Astrocyte (in vitro differentiated cells and primary cell): ENCODE measurements around the gene HSF5. TPM values are rescaled to one million over a fixed set of nuclear protein-coding genes. Genes with fewer than 3 reads are reported as not detected.
"Not testable (repeated sequence)": the region's sequence is repeated elsewhere in the genome, so short reads cannot be mapped to it uniquely, and the experiment has no call there.

Source experiments
- DNase-seq: peaks from one replicate; pipeline ENCODE4 v3.0.0-alpha.2; 2010; ENCODE audit warnings: low read depth
- FAIRE-seq: peaks from 2 replicates; lab custom pipeline; 2011; peaks lifted over from hg19 to GRCh38; lab: Jason Lieb, UNC
- H2AFZ ChIP-seq: 2 replicates; pipeline ENCODE4 v1.6.0; 2012; ENCODE audit warnings: low read depth, low read length, inconsistent platforms
- H3K27ac ChIP-seq: 2 replicates; pipeline ENCODE4 v1.5.1; 2011; ENCODE audit warnings: low read depth, low read length, inconsistent platforms
- H3K27me3 ChIP-seq: 2 replicates; pipeline ENCODE4 v1.6.0; 2011; ENCODE audit warnings: low read length, inconsistent platforms; ENCODE audit not compliant: insufficient read depth
- H3K36me3 ChIP-seq: 2 replicates; pipeline ENCODE4 v1.5.1; 2011; ENCODE audit warnings: low read length, inconsistent platforms; ENCODE audit not compliant: insufficient read depth
- H3K4me1 ChIP-seq: 2 replicates; pipeline ENCODE4 v1.5.1; 2011; ENCODE audit warnings: low read length, inconsistent platforms; ENCODE audit not compliant: insufficient read depth
- H3K4me2 ChIP-seq: 2 replicates; pipeline ENCODE4 v1.6.0; 2012; ENCODE audit warnings: low read length, inconsistent platforms
- H3K4me3 ChIP-seq: 2 replicates; pipeline ENCODE4 v1.5.1; 2011; ENCODE audit warnings: low read depth, mild to moderate bottlenecking, low read length, inconsistent platforms; ENCODE audit not compliant: insufficient read depth
- H3K79me2 ChIP-seq: 2 replicates; pipeline ENCODE4 v1.6.0; 2012; ENCODE audit warnings: mild to moderate bottlenecking, low read length, inconsistent platforms; ENCODE audit not compliant: insufficient read depth
- H3K9ac ChIP-seq: 2 replicates; pipeline ENCODE4 v1.6.0; 2012; ENCODE audit warnings: mild to moderate bottlenecking, low read length, inconsistent platforms
- H3K9me3 ChIP-seq: 2 replicates; pipeline ENCODE4 v1.5.1; 2012; ENCODE audit warnings: low read depth, mild to moderate bottlenecking, low read length, inconsistent platforms; ENCODE audit not compliant: insufficient read depth
- H4K20me1 ChIP-seq: 2 replicates; pipeline ENCODE4 v1.6.0; 2012; ENCODE audit warnings: low read length, inconsistent platforms; ENCODE audit not compliant: insufficient read depth
- H3K27ac Mint-ChIP-seq: one replicate; pipeline ENCODE4 v1.8.0; 2021; ENCODE audit warnings: mild to moderate bottlenecking, mixed read lengths; ENCODE audit not compliant: unreplicated experiment
- H3K27me3 Mint-ChIP-seq: one replicate; pipeline ENCODE4 v1.8.0; 2021; ENCODE audit warnings: low read depth, mixed read lengths; ENCODE audit not compliant: unreplicated experiment
- H3K36me3 Mint-ChIP-seq: one replicate; pipeline ENCODE4 v1.8.0; 2021; ENCODE audit warnings: low read depth, mixed read lengths; ENCODE audit not compliant: unreplicated experiment
- H3K4me1 Mint-ChIP-seq: one replicate; pipeline ENCODE4 v1.8.0; 2021; ENCODE audit warnings: low read depth, mixed read lengths; ENCODE audit not compliant: unreplicated experiment
- H3K4me3 Mint-ChIP-seq: one replicate; pipeline ENCODE4 v1.8.0; 2021; ENCODE audit warnings: mild to moderate bottlenecking, moderate library complexity, mixed read lengths; ENCODE audit not compliant: unreplicated experiment
- H3K9me3 Mint-ChIP-seq: one replicate; pipeline ENCODE4 v1.8.0; 2021; ENCODE audit warnings: mild to moderate bottlenecking, mixed read lengths; ENCODE audit not compliant: unreplicated experiment
- CTCF ChIP-seq: IDR thresholded peaks from 2 replicates; pipeline ENCODE4 v1.5.1; 2011; ENCODE audit warnings: low read depth, mild to moderate bottlenecking, inconsistent platforms, low read length, moderate library complexity; ENCODE audit not compliant: insufficient read depth
- EZH2 ChIP-seq: IDR thresholded peaks from 2 replicates; pipeline ENCODE4 v1.6.1; 2012; ENCODE audit warnings: mild to moderate bottlenecking, low read length, inconsistent platforms; ENCODE audit not compliant: insufficient read depth
- total RNA-seq: library from RNA; stranded (reverse); gene quantifications from 2 replicates; pipeline ENCODE4 v1.2.1, GENCODE V29; 2021

Gene HSF5
- total RNA-seq, 1 donor from 2014 or later, result not detected

GRCh38 chr17:58488428-58488890 is 251 bp upstream of the HSF5 start:
- no peaks in the 10 kb centered on the region for H3K4me1 ChIP-seq
- H3K4me3 Mint-ChIP-seq, result no peak overlapping the region
- no peaks in the 10 kb centered on the region for H3K27me3 Mint-ChIP-seq
- no peak for TF ChIP-seq EZH2
- no peak for TF ChIP-seq CTCF
- H3K4me1 Mint-ChIP-seq, result no peaks in the 10 kb centered on the region
- H3K27me3 ChIP-seq, result no peaks in the 10 kb centered on the region
- no peak overlapping the region for H3K9ac ChIP-seq
- no peaks in the 10 kb centered on the region for H3K9me3 ChIP-seq
- H3K27ac Mint-ChIP-seq, result no peak overlapping the region
- no peaks in the 10 kb centered on the region for H3K9me3 Mint-ChIP-seq
- H3K36me3 Mint-ChIP-seq, result peaks cover 23% of the 10 kb centered on the region
- H3K27ac ChIP-seq, result no peak overlapping the region
- DNase-seq (no peak), FAIRE-seq (no peak)
- H3K36me3 ChIP-seq, result peaks cover 23% of the 10 kb centered on the region
- no peaks in the 10 kb centered on the region for H3K79me2 ChIP-seq
- peaks cover 4% of the 10 kb centered on the region for H4K20me1 ChIP-seq
- H3K4me3 ChIP-seq, result no peak overlapping the region
- no peak overlapping the region for H2AFZ ChIP-seq
- no peak overlapping the region for H3K4me2 ChIP-seq

- no peaks in the 10 kb centered on the region for H3K4me1 ChIP-seq
- H3K9me3 ChIP-seq, result no peaks in the 10 kb centered on the region
- no peak overlapping the region for H3K4me3 ChIP-seq
- H3K4me1 Mint-ChIP-seq, result no peaks in the 10 kb centered on the region
- DNase-seq (no peak), FAIRE-seq (no peak)
- H3K36me3 Mint-ChIP-seq, result peaks cover 11% of the 10 kb centered on the region
- H3K27me3 ChIP-seq, result no peaks in the 10 kb centered on the region
- no peak overlapping the region for H3K4me2 ChIP-seq
- H3K79me2 ChIP-seq, result no peaks in the 10 kb centered on the region
- H3K27me3 Mint-ChIP-seq, result no peaks in the 10 kb centered on the region
- no peaks in the 10 kb centered on the region for H3K36me3 ChIP-seq
- no peak overlapping the region for H3K27ac Mint-ChIP-seq
- H3K9me3 Mint-ChIP-seq, result no peaks in the 10 kb centered on the region
- H3K9ac ChIP-seq, result no peak overlapping the region
- no peak overlapping the region for H3K27ac ChIP-seq
- TF ChIP-seq CTCF (no peak), EZH2 (no peak)
- no peak overlapping the region for H3K4me3 Mint-ChIP-seq
- H4K20me1 ChIP-seq, result no peaks in the 10 kb centered on the region
- H2AFZ ChIP-seq, result no peak overlapping the region
Observed at GRCh38 chr17:58484600-58484999, 3.6 kb downstream of the HSF5 start.

- H3K36me3 Mint-ChIP-seq, FAIRE-seq, H3K27me3 Mint-ChIP-seq, DNase-seq, H3K4me3 ChIP-seq, H3K9ac ChIP-seq, H3K27me3 ChIP-seq, H3K9me3 Mint-ChIP-seq, H3K27ac Mint-ChIP-seq, H3K4me3 Mint-ChIP-seq, H3K36me3 ChIP-seq, H3K79me2 ChIP-seq, H3K27ac ChIP-seq, H2AFZ ChIP-seq, H3K4me1 Mint-ChIP-seq, H3K4me1 ChIP-seq, H3K9me3 ChIP-seq, H3K4me2 ChIP-seq, H4K20me1 ChIP-seq: not testable (repeated sequence)
Observed at GRCh38 chr17:58481798-58482197, 6.4 kb downstream of the HSF5 start.
